Neuronal stem cell (in vitro differentiated cells): Measurements from ENCODE around the gene SEL1L2.

ENCODE experiments used
- DNase-seq: peaks from one replicate; pipeline ENCODE4 v3.0.0-alpha.2; 2013; ENCODE audit warnings: low spot score
- H2AFZ ChIP-seq: one replicate; pipeline ENCODE4 v1.6.1; 2013; ENCODE audit warnings: mild to moderate bottlenecking, low read length, inconsistent platforms
- H2AK5ac ChIP-seq: 2 replicates; pipeline ENCODE4 v1.6.1; 2013; ENCODE audit warnings: low read depth, mild to moderate bottlenecking, inconsistent platforms, low read length, moderate library complexity, mixed read lengths
- H2BK120ac ChIP-seq: 2 replicates; pipeline ENCODE4 v1.6.1; 2013; ENCODE audit warnings: low read depth, mild to moderate bottlenecking, inconsistent platforms, low read length, moderate library complexity, mixed read lengths
- H2BK12ac ChIP-seq: one replicate; pipeline ENCODE4 v1.6.1; 2013; ENCODE audit warnings: low read length, inconsistent platforms
- H2BK15ac ChIP-seq: 2 replicates; pipeline ENCODE4 v1.6.1; 2013; ENCODE audit warnings: mild to moderate bottlenecking, low read length, inconsistent platforms, mixed read lengths
- H2BK5ac ChIP-seq: one replicate; pipeline ENCODE4 v1.6.1; 2013; ENCODE audit warnings: inconsistent platforms, mild to moderate bottlenecking, low read length, moderate library complexity
- H3K14ac ChIP-seq: one replicate; pipeline ENCODE4 v1.6.1; 2013; ENCODE audit warnings: low read length, inconsistent platforms
- H3K18ac ChIP-seq: 2 replicates; pipeline ENCODE4 v1.6.1; 2013; ENCODE audit warnings: low read length, inconsistent platforms
- H3K23ac ChIP-seq: 2 replicates; pipeline ENCODE4 v1.6.1; 2013; ENCODE audit warnings: low read depth, mild to moderate bottlenecking, mixed read lengths, low read length, inconsistent platforms; ENCODE audit not compliant: poor library complexity
- H3K27ac ChIP-seq: replicated peaks from 3 replicates; pipeline ENCODE4 v1.5.1; 2013; ENCODE audit warnings: low read length, inconsistent platforms
- H3K27me3 ChIP-seq, 3 experiments: 2 replicates each; pipeline ENCODE4 v1.6.1; 2013; ENCODE audit warnings: low read length in 3 of 3, mild to moderate bottlenecking in 2 of 3, inconsistent platforms in 1 of 3, low read depth in 1 of 3, mixed read lengths in 1 of 3, moderate library complexity in 1 of 3; ENCODE audit not compliant: control insufficient read depth in 3 of 3, insufficient read depth in 3 of 3
- H3K36me3 ChIP-seq, 2 donors: replicated peaks in 1 of 2; 2 replicates each; pipeline ENCODE4 v1.6.1; 2013; ENCODE audit warnings: low read length in 2 of 2; ENCODE audit not compliant: control insufficient read depth in 2 of 2, insufficient read depth in 2 of 2
- H3K4ac ChIP-seq: 2 replicates; pipeline ENCODE4 v1.6.1; 2013; ENCODE audit warnings: inconsistent platforms, mild to moderate bottlenecking, low read length, moderate library complexity
- H3K4me1 ChIP-seq, 2 donors: 1 replicate in 1 of 2; 2 replicates in 1 of 2; pipeline ENCODE4 v1.6.1; 2013; ENCODE audit warnings: low read length in 2 of 2, low read depth in 1 of 2; ENCODE audit not compliant: control insufficient read depth in 2 of 2, insufficient read depth in 1 of 2
- H3K4me2 ChIP-seq: one replicate; pipeline ENCODE4 v1.6.1; 2013; ENCODE audit warnings: mild to moderate bottlenecking, low read length, inconsistent platforms; ENCODE audit not compliant: insufficient read depth, poor library complexity, severe bottlenecking
- H3K4me3 ChIP-seq, 2 donors: 2 replicates each; pipeline ENCODE4 v1.5.1; 2013; ENCODE audit warnings: low read length in 2 of 2, mild to moderate bottlenecking in 2 of 2, inconsistent platforms in 1 of 2, moderate library complexity in 1 of 2
- H3K79me1 ChIP-seq: one replicate; pipeline ENCODE4 v1.6.1; 2013; ENCODE audit warnings: low read depth, mild to moderate bottlenecking, inconsistent platforms, low read length, moderate library complexity
- H3K9ac ChIP-seq: one replicate; pipeline ENCODE4 v1.6.1; 2013; ENCODE audit warnings: mild to moderate bottlenecking, low read depth, low read length, inconsistent platforms; ENCODE audit not compliant: poor library complexity
- H3K9me3 ChIP-seq, 2 donors: replicated peaks in 1 of 2; 2 replicates each; pipeline versions ENCODE3 to v1.6.1; 2013; ENCODE audit warnings: low read length in 2 of 2, mild to moderate bottlenecking in 2 of 2, inconsistent platforms in 1 of 2, low read depth in 1 of 2, mixed read lengths in 1 of 2, moderate library complexity in 1 of 2; ENCODE audit not compliant: control insufficient read depth in 2 of 2, insufficient read depth in 1 of 2
- H4K8ac ChIP-seq: one replicate; pipeline ENCODE4 v1.6.1; 2013; ENCODE audit warnings: low read depth, mild to moderate bottlenecking, inconsistent platforms, low read length, moderate library complexity
- H4K91ac ChIP-seq: one replicate; pipeline ENCODE4 v1.6.1; 2013; ENCODE audit warnings: low read length, low read depth, mild to moderate bottlenecking, inconsistent platforms; ENCODE audit not compliant: poor library complexity
- WGBS, 2 donors: extraction: QIAGEN DNeasy Blood & Tissue Kit; methylation state at CpG; one replicate each; pipeline ENCODE4 v1.1.7; 2013; ENCODE audit warnings: missing lambda C conversion rate in 2 of 2, mixed read lengths in 1 of 2; ENCODE audit not compliant: insufficient read length in 2 of 2, insufficient replicate concordance in 1 of 2; ENCODE audit errors: extremely low coverage in 2 of 2; 5-methylcytosine and 5-hydroxymethylcytosine counted together

SEL1L2 gene

DNA sequence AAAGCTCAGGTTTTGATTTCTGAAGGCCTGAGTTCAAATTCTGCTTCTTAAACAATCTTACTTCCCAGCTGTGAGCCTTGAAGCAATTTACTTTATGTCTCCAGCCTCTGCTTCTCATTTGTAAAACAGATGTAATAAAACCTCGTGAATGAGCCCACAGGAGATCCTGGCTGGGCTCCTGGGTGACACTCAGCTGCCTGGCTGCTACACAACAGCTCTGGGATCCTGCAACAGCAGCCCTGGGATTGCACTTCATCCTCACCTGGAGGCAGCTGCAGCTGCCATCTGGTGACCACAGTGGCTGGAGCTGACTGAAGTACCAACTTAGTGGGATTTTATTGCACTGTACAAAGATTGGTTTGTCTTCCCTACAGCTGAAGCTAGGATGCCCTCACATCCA, 107.0 kb downstream of the SEL1L2 start:
- no peak overlapping the region for H3K9ac ChIP-seq
- H3K27me3 ChIP-seq = no peaks in the 10 kb centered on the region
- H3K4me3 ChIP-seq = no peak overlapping the region
- H3K14ac ChIP-seq = no peak overlapping the region
- H4K8ac ChIP-seq = no peak overlapping the region
- H4K91ac ChIP-seq = no peak overlapping the region
- H3K4ac ChIP-seq = no peak overlapping the region
- DNase-seq = no peak
- no peaks in the 10 kb centered on the region for H3K79me1 ChIP-seq
- H3K4me1 ChIP-seq = no peaks in the 10 kb centered on the region
- no peak overlapping the region for H3K18ac ChIP-seq
- no peak overlapping the region for H2AK5ac ChIP-seq
- no peaks in the 10 kb centered on the region for H3K9me3 ChIP-seq
- no peaks in the 10 kb centered on the region for H3K36me3 ChIP-seq
- no peak overlapping the region for H3K27ac ChIP-seq
- H3K4me2 ChIP-seq = no peak overlapping the region
- no peak overlapping the region for H3K23ac ChIP-seq
- H2BK15ac ChIP-seq = no peak overlapping the region
- no peak overlapping the region for H2BK5ac ChIP-seq
- no peak overlapping the region for H2BK12ac ChIP-seq
- WGBS, 2 donors = no CpG with 5 or more reads among the region's 1 CpG
- H2AFZ ChIP-seq = no peak overlapping the region
- no peak overlapping the region for H2BK120ac ChIP-seq

DNA sequence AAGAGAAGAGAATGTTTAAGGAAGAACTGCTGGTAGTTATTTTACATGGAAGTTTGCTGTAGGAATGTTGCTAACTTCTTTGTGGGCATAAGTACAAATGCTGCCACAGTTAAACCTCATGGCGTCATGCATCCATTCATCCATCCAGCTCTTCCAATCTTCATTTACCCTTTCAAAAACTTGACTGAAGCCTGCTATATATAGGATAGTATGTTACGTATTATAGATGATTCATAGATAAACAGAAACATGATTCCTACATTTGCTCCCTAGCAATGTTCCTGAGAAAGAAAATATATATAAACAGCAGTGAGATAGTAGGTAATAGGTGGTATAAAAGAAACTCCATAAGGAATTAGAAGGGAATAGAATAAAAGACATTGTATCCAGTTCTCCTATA, 111.8 kb downstream of the SEL1L2 start:
- H2AK5ac ChIP-seq = no peak overlapping the region
- H4K8ac ChIP-seq = no peak overlapping the region
- no CpG with 5 or more reads among the region's 2 CpGs for WGBS, 2 donors
- H3K27me3 ChIP-seq = no peaks in the 10 kb centered on the region
- H2BK12ac ChIP-seq = no peak overlapping the region
- H3K9me3 ChIP-seq = no peaks in the 10 kb centered on the region
- H3K4me1 ChIP-seq = peaks cover 7 to 27% of the 10 kb centered on the region in 2 donors
- H3K36me3 ChIP-seq = no peaks in the 10 kb centered on the region
- H3K23ac ChIP-seq = no peak overlapping the region
- H3K14ac ChIP-seq = no peak overlapping the region
- H2BK5ac ChIP-seq = no peak overlapping the region
- no peaks in the 10 kb centered on the region for H3K79me1 ChIP-seq
- H3K4ac ChIP-seq = no peak overlapping the region
- H3K18ac ChIP-seq = no peak overlapping the region
- no peak overlapping the region for H4K91ac ChIP-seq
- no peak overlapping the region for H3K9ac ChIP-seq
- H2BK15ac ChIP-seq = no peak overlapping the region
- no peak for DNase-seq
- no peak overlapping the region for H2AFZ ChIP-seq
- H2BK120ac ChIP-seq = no peak overlapping the region
- no peak overlapping the region for H3K4me2 ChIP-seq
- no peak overlapping the region for H3K27ac ChIP-seq
- no peak overlapping the region for H3K4me3 ChIP-seq

DNA sequence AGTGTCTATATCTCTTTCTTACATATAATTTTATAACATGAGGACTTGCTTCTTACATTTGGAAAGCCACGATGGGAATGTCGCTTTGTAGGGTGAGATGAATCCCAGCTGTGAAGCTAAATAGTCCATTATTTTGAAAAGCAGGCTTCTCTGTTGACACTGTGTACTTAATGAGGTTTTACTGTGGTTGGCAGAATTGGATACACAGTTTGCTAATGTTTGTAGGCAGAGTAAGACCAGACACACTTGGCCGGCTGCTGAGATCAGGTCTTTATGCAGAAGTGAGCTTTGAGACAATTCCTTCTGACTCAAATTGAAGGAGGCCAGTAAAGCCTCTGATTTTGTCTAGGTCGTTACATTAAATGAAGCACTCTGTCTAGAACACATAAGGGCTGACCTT, 112.6 kb downstream of the SEL1L2 start:
- H3K9ac ChIP-seq = no peak overlapping the region
- no peak overlapping the region for H3K4me3 ChIP-seq
- no peak overlapping the region for H2BK5ac ChIP-seq
- peaks cover 7 to 27% of the 10 kb centered on the region in 2 donors for H3K4me1 ChIP-seq
- no peaks in the 10 kb centered on the region for H3K27me3 ChIP-seq
- H2AK5ac ChIP-seq = no peak overlapping the region
- H4K8ac ChIP-seq = no peak overlapping the region
- H4K91ac ChIP-seq = no peak overlapping the region
- H3K4ac ChIP-seq = no peak overlapping the region
- H2BK15ac ChIP-seq = no peak overlapping the region
- no peaks in the 10 kb centered on the region for H3K79me1 ChIP-seq
- no peak overlapping the region for H3K27ac ChIP-seq
- H3K9me3 ChIP-seq = no peaks in the 10 kb centered on the region
- no CpG with 5 or more reads among the region's 4 CpGs for WGBS, 2 donors
- no peak overlapping the region for H2BK12ac ChIP-seq
- no peaks in the 10 kb centered on the region for H3K36me3 ChIP-seq
- DNase-seq = no peak
- H3K14ac ChIP-seq = no peak overlapping the region
- H2AFZ ChIP-seq = peak overlapping the region; percentile 41
- no peak overlapping the region for H3K23ac ChIP-seq
- H2BK120ac ChIP-seq = no peak overlapping the region
- H3K4me2 ChIP-seq = no peak overlapping the region
- H3K18ac ChIP-seq = no peak overlapping the region

- H3K27me3 ChIP-seq = no peaks in the 10 kb centered on the region
- H2BK15ac ChIP-seq = no peak overlapping the region
- no peak overlapping the region for H3K23ac ChIP-seq
- no peak overlapping the region for H3K9ac ChIP-seq
- no peaks in the 10 kb centered on the region for H3K79me1 ChIP-seq
- peaks cover 7 to 27% of the 10 kb centered on the region in 2 donors for H3K4me1 ChIP-seq
- H2BK5ac ChIP-seq = no peak overlapping the region
- H2AK5ac ChIP-seq = no peak overlapping the region
- no peak overlapping the region for H2BK12ac ChIP-seq
- no peaks in the 10 kb centered on the region for H3K36me3 ChIP-seq
- H3K27ac ChIP-seq = no peak overlapping the region
- no peak overlapping the region for H4K8ac ChIP-seq
- peak overlapping the region; percentile 80 for H2AFZ ChIP-seq
- DNase-seq = no peak
- no peaks in the 10 kb centered on the region for H3K9me3 ChIP-seq
- no peak overlapping the region for H2BK120ac ChIP-seq
- WGBS, 2 donors = no CpG with 5 or more reads among the region's 3 CpGs
- H3K14ac ChIP-seq = no peak overlapping the region
- no peak overlapping the region for H3K18ac ChIP-seq
- no peak overlapping the region for H3K4me3 ChIP-seq
- H3K4ac ChIP-seq = no peak overlapping the region
- no peak overlapping the region for H3K4me2 ChIP-seq
- H4K91ac ChIP-seq = no peak overlapping the region
These were observed 115.1 kb downstream of the SEL1L2 start for GRCh38 chr20:13875265-13875811.
